8988T (cell line): ENCODE results near the gene PDE8B.
A peak's percentile ranks its signal among the peaks of the same experiment; 100 is the strongest.

Source experiments
- DNase-seq: peaks from one replicate; pipeline ENCODE4 v3.0.0; 2011

Gene PDE8B, protein sequence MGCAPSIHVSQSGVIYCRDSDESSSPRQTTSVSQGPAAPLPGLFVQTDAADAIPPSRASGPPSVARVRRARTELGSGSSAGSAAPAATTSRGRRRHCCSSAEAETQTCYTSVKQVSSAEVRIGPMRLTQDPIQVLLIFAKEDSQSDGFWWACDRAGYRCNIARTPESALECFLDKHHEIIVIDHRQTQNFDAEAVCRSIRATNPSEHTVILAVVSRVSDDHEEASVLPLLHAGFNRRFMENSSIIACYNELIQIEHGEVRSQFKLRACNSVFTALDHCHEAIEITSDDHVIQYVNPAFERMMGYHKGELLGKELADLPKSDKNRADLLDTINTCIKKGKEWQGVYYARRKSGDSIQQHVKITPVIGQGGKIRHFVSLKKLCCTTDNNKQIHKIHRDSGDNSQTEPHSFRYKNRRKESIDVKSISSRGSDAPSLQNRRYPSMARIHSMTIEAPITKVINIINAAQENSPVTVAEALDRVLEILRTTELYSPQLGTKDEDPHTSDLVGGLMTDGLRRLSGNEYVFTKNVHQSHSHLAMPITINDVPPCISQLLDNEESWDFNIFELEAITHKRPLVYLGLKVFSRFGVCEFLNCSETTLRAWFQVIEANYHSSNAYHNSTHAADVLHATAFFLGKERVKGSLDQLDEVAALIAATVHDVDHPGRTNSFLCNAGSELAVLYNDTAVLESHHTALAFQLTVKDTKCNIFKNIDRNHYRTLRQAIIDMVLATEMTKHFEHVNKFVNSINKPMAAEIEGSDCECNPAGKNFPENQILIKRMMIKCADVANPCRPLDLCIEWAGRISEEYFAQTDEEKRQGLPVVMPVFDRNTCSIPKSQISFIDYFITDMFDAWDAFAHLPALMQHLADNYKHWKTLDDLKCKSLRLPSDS

DNA sequence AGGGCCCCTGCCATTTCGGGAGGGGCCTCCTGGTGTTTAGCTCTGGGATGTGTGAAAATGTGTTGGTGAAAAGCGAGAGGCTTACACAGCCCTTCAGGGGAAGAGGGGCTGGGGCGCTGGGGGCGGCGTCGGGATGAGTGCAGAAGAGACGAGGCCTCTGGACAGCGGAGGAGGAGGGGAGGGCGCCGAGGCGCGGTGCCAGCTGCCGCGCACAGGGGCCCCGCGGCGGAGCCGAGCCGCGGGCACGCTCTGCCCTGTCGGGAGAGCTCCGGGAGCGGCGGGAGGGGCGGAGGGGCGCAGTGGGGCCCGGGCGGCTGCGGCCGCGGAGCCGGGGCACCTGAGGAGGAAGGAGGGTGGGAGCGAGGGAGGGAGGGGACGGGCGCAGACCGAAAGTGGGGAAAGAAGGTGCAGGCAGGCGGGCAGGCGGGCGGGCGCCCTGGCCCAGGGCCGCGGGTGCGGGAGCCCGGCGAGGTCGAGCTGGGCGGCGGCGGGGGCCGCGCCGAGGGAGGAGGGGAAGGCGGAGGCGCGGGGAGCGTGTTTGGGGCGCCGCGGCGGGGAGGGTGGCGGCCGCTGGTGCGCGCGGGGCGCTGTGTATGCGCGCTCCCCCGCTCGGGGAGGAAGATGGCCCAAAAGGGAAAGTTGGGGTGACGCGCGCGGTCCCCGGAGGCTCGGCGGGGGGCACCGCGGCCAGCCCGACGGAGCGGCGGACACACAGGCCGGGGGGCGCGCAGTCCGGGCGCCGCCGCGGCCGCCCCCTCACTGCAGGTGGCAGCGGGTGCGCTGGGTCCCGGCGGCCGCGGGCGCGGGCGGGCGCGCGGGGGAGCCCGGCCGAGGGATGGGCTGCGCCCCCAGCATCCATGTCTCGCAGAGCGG lies at the start of gene PDE8B:
TSS of gene PDE8B (plus strand) at position 590 of the 873 bp plus-strand sequence. CDS start at position 836, 246 bp downstream.
- peak; percentile 34 for DNase-seq

DNA sequence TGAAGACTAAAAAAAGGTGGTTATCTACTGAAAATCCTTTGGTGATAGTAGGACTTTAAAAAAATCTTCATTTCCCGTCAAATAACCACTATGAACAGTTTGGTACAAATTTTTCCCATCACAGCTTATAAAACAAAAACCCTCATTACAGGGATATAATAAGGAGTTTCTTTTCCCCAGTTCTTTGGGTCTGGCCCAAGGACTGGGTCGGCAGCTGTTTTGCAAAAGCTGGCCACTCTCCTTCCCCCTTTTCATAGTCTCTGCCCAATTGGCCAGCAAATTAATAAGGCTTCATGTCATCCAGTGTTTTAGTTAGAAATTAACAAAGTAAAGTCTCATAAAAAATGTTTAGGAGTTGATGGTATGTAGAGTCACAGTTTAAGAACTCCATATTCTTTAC lies 47.0 kb upstream of the PDE8B start:
- no peak for DNase-seq

DNA sequence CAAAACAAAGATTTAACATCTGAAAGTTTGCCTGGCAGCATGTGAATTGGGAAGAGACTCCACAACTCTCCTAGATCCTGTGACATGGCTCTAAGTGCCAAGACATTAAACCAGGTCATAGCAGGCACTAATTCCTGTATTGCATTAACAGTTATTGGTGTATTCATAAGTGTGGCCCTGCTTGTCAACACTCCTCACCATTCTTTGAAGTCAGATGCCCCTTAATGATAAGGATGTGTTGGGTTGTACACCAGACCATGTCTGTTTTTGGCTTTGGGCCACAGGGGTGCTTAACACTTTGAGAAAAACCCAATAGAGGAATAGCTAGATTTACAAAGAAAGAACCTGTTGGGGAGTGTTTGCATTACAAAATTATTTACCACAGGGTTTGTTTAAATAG lies 43.4 kb upstream of the PDE8B start:
- no peak for DNase-seq

DNA sequence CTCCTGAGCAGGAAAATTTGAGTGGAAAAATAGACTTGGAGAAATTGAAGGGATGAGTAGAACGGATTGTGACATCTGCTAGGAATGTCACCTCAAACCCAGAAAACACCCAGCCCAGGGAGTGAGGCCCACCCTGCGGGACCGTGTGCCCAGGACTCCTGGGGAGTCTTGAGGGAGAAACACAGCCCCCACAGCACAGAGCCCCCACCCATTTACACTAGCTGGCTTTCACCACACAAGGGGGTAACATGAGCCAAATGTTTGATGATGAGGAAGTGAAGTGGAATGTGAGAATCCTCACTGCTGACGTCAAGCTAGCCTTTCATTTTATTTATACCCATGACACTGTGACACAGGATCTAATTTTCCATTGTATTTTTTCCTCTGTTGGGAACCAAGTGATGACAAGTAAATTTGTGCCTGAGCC lies 42.8 kb upstream of the PDE8B start:
- DNase-seq, result peak; percentile 41

DNA sequence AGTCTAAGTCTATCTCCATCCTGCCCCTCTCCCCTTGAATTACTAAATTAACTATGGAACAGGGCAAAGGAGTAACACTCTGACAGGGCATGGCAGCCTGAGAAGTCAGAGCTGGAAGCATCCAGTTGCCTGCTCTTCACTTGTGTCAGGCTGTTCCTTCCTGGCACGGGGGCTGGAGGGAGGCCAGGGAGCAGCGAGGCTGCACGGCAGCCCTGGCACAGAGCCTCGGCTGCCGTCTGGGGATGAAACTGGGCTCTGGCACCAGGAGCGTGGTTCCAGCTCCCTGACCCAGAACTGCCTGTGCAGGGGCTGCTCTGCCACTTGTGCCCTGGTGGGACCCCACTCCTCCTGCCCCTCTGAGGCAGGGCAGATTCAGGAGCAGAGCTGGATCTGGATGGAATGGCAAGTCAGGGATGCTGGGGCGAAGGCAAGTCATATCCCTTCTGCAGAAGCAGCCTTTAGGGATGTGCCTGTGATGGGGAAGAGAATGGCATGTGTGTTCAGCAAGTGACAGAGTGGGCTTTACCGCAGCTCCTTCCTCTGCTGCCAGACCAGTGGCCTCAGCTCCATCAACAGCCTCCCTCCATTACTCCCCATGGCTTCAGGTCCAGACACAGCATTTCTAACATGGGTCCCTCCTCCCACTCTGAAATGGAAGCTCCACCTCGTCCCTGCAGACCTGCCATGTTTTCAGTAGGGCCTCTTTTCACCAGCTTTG lies 42.2 kb upstream of the PDE8B start:
- DNase-seq, result no peak

DNA sequence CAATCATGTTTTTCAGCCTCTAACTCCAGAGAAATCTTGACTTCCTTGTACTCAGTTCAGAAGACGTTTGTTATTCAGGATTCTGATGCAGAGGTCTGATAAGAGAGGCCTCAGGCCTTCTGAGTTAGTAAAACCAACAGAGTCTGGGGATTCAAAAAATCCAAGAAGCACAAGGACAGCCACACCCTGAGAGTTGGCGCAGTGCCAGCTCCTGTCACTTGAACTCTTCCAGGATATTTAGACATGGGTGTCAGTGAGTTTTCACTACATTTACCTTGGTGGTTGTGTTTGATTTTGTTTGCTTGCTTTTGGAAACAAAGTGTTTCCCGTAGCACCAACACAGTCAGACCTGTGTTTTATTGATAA lies 41.6 kb upstream of the PDE8B start:
- DNase-seq, result no peak

DNA sequence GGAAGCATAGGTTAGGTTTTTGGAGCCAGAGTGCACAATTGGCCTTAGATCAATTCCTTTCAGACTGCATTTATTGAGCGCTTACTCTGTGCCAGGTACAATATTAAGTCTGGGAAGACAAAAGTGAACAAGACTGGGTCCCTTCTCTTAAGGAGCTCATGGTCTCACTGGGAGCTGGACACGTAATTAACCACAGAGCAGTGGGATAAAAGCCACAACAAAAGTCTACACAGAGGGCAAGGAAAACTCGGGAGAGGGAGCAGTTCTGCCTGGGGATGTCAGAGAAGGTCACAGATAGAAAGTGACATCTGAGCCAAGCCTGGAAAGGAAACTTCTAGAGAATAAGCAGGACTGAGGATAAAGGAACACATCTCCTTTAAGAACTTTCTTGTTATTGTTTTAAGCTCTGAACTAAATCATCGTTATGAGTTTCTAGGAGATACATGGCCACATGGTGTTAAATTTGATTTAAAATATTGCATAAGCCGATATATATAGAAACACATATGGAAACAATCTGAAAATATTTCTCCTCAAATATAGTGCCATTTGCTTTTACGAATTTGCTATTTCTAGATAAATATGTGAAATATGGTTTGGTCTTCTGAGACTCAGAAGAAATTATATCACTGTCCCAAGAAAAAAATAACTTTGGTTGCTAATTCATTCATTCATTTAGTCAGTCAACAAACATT lies 40.1 kb upstream of the PDE8B start:
- no peak for DNase-seq

DNA sequence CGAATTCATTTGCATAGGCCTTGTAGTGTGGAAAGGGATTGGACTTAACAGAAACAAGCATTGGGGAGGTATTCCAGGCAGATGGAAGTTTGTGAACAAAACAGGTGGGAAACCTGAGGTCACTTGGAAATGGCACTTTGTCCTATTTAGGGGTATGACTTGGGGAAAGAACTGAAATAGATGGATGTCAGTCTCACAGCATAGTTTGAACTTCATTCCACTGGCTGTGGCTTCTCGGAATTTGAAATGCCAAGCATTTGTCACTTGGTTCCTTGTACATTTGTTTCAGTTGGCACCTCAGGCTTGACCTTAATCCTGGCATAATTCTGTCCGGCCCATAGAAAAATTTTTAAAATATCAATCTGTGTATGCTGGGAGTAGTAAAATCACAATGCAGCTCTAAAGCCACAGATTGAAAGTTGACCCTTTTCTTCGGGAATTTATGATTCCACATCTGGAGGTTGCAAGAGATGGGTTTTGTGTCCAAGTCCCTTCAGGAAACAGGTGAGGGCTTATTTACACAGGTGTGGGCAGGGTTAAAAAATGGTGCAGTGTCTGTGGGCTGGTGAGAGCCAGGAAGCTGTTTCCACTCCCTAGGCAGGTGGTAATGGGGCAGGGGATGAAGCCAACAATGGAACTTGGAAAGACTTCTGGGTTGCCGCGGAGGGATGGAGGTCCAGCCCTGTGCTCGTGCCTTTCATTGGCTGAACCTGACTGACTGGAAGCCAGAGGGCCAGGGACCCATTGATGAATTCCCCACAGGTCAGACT lies 39.2 kb upstream of the PDE8B start:
- no peak for DNase-seq

DNA sequence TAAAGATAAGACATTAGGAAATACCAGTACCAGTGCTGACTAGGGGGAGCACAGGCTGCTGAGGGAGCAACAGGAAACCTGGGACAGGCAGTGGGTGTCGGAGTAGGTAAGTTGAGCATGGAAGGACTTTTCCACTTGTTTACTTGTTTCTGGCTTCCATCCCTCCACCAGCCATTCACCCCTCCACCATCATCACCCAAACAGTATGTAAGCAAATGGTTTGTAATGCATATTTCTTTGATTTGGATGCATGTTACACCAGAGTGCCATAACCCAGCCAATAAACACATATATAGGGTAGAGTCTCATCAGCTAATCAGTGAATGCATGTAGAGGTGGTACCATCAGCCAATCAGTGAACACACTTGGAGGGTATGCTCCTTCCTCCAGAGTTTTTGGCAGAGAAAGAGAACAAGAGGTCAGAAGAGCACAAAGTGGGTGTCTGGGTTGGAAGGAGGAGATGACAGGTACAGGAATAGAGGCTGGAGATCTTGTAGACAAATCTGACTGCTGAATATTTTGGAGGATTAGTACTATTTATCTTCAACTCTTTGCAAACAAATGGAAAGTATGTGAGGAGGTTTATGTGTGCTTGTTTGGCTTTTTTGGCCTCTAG lies 37.7 kb upstream of the PDE8B start:
- DNase-seq, result no peak

DNA sequence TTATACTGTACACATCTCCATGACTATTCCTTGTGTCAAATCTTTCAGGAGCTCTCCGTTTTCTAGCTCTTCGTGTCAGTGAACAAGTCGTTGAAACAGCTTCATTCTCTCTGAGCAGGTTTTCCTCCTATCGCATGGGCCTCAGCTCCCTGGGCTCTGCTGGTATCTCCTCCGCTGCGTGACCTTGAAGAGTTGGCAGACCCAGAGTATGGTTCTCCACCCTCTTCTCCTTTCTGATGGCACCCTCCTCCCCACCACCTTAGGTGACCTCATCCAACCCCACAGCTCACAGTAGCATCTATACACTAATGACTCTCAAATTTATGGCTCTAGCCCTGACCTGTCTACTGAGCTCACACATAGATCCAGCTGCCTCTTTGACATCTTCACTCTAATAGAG lies 36.0 kb upstream of the PDE8B start:
- no peak for DNase-seq

DNA sequence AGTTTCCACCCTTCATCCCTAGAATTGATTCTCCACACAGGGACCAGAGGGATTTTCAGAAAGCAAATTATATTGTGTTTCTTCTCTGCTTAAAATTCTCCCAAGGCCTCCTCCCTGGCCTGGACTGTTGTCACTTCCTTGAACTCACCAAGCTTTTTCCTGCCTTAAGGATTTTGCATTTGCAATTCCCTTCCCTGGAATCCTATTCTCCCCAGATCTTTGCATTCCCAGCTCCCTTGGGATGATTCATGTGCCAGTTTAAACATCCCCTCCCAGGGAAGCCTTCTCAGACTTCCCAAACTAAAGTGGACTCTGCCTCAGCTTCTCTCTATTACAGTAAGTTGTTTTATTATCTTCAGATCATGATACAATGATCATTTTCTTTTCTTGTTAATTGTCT lies 35.2 kb upstream of the PDE8B start:
- DNase-seq, result no peak

DNA sequence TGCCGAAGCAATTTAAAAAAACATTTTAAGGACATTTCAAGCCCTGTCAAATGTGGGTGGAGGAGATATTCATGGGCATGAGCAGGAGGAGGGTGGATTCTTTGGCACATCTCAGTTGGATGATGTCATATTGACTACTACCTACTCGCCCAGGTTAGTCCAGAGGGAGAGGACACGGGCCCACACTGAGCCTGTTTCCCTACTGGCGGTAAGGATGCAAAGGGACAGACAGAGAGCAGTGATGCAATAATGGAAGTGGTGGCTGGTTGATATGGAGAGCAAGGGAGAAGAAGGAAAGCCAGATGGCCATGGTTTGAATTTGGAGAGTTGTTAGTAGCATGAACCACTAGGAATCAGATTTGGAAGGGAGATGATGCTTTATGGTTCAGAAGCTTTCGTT lies 34.1 kb upstream of the PDE8B start:
- no peak for DNase-seq

DNA sequence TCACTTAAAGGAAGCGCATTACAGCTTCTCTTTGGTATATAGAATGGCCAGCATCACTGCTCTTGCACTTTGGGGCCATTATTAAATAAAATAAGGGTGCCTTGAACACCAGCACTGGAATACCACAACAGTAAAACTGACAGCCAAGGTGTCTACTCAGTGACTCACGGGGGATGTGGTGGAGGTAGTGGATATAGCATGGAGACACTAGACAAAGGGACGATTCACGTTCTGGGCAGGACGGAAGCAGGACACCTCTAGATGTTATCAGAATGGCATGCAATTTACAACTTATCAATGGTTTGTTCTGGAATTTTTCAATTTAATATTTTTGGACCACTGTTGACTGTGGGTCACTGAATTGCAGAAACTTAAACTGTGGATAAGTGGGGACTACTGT lies 32.9 kb upstream of the PDE8B start:
- DNase-seq, result no peak

DNA sequence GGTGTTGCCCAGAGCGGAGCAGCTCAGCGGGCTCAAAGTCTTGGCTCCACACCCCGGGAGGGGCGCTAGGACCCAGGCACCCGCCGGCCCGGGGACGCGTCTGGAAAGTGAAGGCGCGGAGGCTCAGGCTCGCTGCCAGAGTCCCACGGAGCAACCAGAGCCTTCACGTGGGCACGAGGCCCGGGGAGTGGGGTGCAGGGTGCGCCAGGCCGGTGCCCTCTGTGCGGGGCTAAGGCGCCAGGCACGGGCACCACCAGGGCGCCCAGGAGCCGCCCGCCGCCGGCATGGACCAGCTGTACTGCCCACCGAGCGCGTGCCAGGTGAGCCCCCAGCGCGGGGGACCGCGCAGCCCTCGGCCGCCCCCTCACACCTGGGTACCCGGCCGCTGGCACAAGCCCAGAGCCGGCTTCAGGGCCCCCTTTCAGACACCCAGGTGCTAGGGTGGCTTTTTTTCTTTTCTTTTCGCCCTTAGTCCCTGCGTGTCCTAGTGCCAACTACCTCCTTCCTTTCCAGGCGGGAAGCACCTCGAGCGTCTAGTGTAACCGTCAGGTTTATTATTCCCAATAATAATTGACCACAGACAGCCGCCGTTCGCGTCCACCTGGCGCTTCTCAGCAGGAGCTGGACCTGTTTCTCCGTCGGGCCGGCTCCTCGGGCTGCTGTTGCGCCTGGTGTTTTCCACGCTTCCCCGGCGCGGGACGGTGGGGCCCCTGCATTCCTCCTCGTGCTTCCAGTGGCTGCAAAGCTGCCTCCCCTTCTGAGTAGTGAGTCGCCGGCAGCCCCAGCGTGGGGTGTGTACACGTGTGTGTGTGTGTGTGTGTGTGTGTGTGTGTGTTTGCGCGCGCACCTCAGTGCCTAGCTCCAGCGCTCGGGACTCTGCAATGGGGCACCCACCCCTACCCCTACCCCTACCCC lies 30.1 kb upstream of the PDE8B start:
- peak; percentile 47 for DNase-seq

DNA sequence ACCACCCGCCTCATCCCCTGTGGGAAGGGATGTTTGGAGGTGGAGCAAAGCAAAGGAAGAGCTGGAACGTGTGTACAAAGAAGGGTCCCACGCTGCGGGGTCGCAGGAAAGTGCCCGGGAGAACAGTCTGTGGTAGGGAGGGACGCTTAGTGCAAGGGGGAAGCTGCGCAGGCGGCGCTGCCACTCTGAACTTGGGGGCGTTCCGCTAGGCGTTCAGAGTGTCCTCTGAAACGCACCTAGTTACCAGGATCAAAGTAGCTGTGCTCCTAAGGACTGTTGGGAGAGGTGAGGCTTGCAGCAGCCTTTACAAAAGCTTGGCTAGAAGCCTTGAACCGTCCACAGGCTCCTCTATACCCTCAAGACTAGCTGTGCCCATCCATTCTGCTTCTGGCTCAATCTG lies 29.3 kb upstream of the PDE8B start:
- DNase-seq, result no peak

DNA sequence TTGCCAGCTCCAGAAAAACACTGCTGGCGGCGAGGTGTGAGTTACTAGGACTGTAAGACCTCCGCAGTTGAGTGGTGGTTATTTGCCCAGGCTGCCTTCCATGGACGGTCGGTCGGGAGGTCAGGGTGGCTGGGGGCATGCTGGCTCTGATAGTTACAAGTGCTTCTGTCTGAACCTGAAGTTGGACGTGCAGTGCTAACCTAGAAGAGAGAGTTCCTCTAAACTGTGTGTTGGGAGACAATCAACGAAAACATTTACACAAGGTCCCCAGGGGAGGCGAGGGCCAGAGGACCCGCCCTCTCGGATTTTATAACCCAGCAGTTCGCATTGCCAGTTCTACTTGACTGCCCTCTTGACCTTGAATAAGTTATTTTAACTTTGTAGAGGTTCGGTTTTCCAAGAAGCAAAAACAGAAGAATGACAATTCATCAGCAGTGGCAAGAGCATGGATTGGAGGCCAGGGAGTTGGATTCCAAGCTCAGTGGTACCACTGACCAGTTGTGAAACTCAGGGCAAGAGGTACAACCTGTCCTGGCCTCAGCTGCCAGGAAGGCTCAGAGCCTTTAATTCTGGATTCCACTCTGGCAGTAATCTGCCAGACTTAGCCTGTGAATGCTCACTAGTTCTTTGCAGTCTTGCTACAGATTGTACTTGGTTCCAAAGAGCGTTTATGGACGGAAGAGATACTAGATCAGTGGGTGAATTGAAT lies 28.7 kb upstream of the PDE8B start:
- no peak for DNase-seq

DNA sequence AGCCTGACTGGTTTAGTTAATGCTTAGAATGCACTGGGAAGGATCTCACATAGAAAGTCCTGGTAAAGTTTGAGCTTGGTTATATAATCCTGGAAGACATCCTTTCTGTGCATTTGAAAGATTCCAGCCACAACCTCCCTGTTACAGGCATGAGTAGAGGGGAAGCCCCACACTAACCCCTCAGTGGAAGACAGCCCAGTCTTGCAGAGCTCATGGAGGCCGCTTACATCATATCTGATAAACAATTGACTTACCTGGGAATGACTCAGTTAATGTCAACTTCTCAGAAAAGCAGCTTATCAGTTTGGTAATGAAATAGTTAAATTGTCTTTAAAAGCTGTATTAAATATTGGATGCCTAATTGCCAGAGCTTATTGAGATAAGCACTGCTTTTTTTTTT lies 28.1 kb upstream of the PDE8B start:
- no peak for DNase-seq

DNA sequence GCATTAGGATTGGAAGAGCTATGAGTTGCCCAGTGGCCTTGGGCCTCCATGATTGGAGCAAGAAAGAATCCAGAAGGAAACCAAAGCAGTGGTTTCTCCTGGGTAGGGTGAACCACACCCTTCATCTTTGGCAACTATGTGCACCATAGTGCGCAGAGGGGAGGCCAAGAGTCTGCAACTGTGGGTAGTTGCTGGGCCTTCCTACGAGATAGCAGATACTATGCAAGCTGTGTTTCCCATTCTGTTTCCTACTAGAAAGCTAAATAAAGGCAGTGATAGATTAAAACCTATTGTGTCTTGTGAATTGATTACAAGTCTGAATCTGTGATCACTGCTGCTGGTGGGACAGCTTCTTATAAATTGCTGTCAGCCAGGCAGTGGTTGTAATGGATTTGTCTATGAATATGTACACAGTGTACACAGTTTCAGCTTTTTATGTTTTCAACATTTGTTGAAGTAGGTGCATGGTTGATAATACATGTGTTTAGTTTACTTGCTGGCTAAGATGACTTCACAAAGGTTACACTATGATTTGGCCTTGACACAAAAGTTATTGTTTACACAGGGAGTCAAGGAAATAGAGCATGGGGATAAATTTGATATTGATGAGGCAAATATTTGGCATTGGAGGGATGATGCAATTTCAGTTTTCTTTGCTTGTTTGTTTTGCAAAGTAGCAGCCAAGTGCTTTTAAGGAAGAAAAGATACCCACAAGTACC lies 23.7 kb upstream of the PDE8B start:
- DNase-seq, result no peak
